CD14-positive monocyte (primary cell): Measurements from ENCODE around the gene LSMEM2. TPM values are rescaled to one million over a fixed set of nuclear protein-coding genes. Genes with fewer than 3 reads are reported as not detected.
A peak's percentile ranks its signal among the peaks of the same experiment; 100 is the strongest.

Experiments
- DNase-seq, 3 donors: peaks; one replicate each; pipeline ENCODE4 v3.0.0-alpha.2; 2011 to 2022
- H2AFZ ChIP-seq: 2 replicates; pipeline ENCODE4 v1.6.0; 2012; ENCODE audit warnings: mild to moderate bottlenecking, low read depth, low read length, inconsistent platforms; ENCODE audit not compliant: insufficient read depth, poor library complexity, severe bottlenecking
- H3K27ac ChIP-seq, 2 donors: 1 replicate in 1 of 2; 2 replicates in 1 of 2; pipeline ENCODE4 v1.5.1; 2012 to 2013; ENCODE audit warnings: low read length in 2 of 2, control low read depth in 1 of 2, inconsistent platforms in 1 of 2, low read depth in 1 of 2, mild to moderate bottlenecking in 1 of 2
- H3K27me3 ChIP-seq, 2 donors: one replicate each; pipeline versions ENCODE4 v1.6.0 to v1.6.1; 2011 to 2013; ENCODE audit warnings: low read length in 2 of 2; ENCODE audit not compliant: control insufficient read depth in 2 of 2, insufficient read depth in 2 of 2
- H3K36me3 ChIP-seq, 2 donors: replicated peaks in 1 of 2; 1 replicate in 1 of 2; 2 replicates in 1 of 2; pipeline versions ENCODE4 v1.5.1 to v1.6.1; 2012 to 2013; ENCODE audit warnings: low read length in 2 of 2, control low read depth in 1 of 2, inconsistent platforms in 1 of 2, mild to moderate bottlenecking in 1 of 2; ENCODE audit not compliant: insufficient read depth in 2 of 2, control insufficient read depth in 1 of 2
- H3K4me1 ChIP-seq, 2 donors: 1 replicate in 1 of 2; 2 replicates in 1 of 2; pipeline versions ENCODE4 v1.5.1 to v1.6.1; 2012 to 2013; ENCODE audit warnings: low read length in 2 of 2, control low read depth in 1 of 2, inconsistent platforms in 1 of 2, mild to moderate bottlenecking in 1 of 2, moderate library complexity in 1 of 2; ENCODE audit not compliant: insufficient read depth in 2 of 2, control insufficient read depth in 1 of 2
- H3K4me2 ChIP-seq: replicated peaks from 2 replicates; pipeline ENCODE3; 2012; ENCODE audit warnings: low read length, moderate library complexity, mild to moderate bottlenecking; ENCODE audit not compliant: poor library complexity, severe bottlenecking; ENCODE audit errors: extremely low read depth
- H3K4me3 ChIP-seq, 3 experiments: fragments of 200-600 bp in 1 of 3; sonication (generic) in 1 of 3; replicated peaks in 1 of 3; 1 replicate in 2 of 3; 2 replicates in 1 of 3; pipeline ENCODE4 v1.5.1; 2011 to 2013; ENCODE audit warnings: low read length in 3 of 3, mild to moderate bottlenecking in 3 of 3, control low read depth in 2 of 3, low read depth in 2 of 3, inconsistent platforms in 1 of 3, moderate library complexity in 1 of 3
- H3K79me2 ChIP-seq: 2 replicates; pipeline ENCODE4 v1.6.0; 2012; ENCODE audit warnings: mild to moderate bottlenecking, control low read depth, inconsistent platforms, low read length, moderate library complexity; ENCODE audit not compliant: insufficient read depth
- H3K9ac ChIP-seq: 2 replicates; pipeline ENCODE4 v1.6.0; 2017; ENCODE audit warnings: low read length, mild to moderate bottlenecking; ENCODE audit not compliant: insufficient read depth, poor library complexity, severe bottlenecking
- H3K9me3 ChIP-seq, 2 donors: replicated peaks in 1 of 2; 1 replicate in 1 of 2; 2 replicates in 1 of 2; pipeline versions ENCODE4 v1.5.1 to v1.6.1; 2012 to 2013; ENCODE audit warnings: low read length in 2 of 2, control low read depth in 1 of 2; ENCODE audit not compliant: control insufficient read depth in 1 of 2, insufficient read depth in 1 of 2
- H4K20me1 ChIP-seq: 2 replicates; pipeline ENCODE4 v1.6.0; 2012; ENCODE audit warnings: mild to moderate bottlenecking, low read length, control low read depth, moderate library complexity; ENCODE audit not compliant: insufficient read depth
- H3K27ac Mint-ChIP-seq, 7 donors: one replicate each; pipeline ENCODE4 v1.8.0; 2020; ENCODE audit warnings: mild to moderate bottlenecking in 7 of 7, mixed read lengths in 7 of 7, moderate library complexity in 6 of 7, inconsistent platforms in 2 of 7
- H3K27me3 Mint-ChIP-seq, 3 donors: one replicate each; pipeline ENCODE4 v1.8.0; 2021 to 2022; ENCODE audit warnings: low read depth in 3 of 3, mild to moderate bottlenecking in 3 of 3, mixed read lengths in 3 of 3, moderate library complexity in 3 of 3, inconsistent platforms in 1 of 3
- H3K36me3 Mint-ChIP-seq, 2 donors: one replicate each; pipeline ENCODE4 v1.8.0; 2020; ENCODE audit warnings: mixed read lengths in 2 of 2, inconsistent platforms in 1 of 2, mild to moderate bottlenecking in 1 of 2
- H3K4me1 Mint-ChIP-seq: one replicate; pipeline ENCODE4 v1.8.0; 2020; ENCODE audit warnings: mild to moderate bottlenecking, mixed read lengths
- H3K4me3 Mint-ChIP-seq, 2 donors: one replicate each; pipeline ENCODE4 v1.8.0; 2020; ENCODE audit warnings: mild to moderate bottlenecking in 2 of 2, mixed read lengths in 2 of 2, moderate library complexity in 1 of 2
- H3K9me3 Mint-ChIP-seq, 7 donors: one replicate each; pipeline ENCODE4 v1.8.0; 2020 to 2022; ENCODE audit warnings: mixed read lengths in 7 of 7, mild to moderate bottlenecking in 6 of 7, moderate library complexity in 6 of 7, inconsistent platforms in 2 of 7
- CTCF ChIP-seq: fragments of 200-600 bp; IDR thresholded peaks from one replicate; pipeline ENCODE4 v1.8.0; 2022; ENCODE audit warnings: antibody characterized with exemption, mild to moderate bottlenecking
- WGBS: methylation state at CpG from one replicate; pipeline ENCODE4 v1.1.5; 2013; ENCODE audit warnings: missing lambda C conversion rate; ENCODE audit not compliant: insufficient coverage; 5-methylcytosine and 5-hydroxymethylcytosine counted together
- intact Hi-C, 2 donors: fragments of 100-400 bp; cut with micrococcal nuclease; formaldehyde crosslinking; loops; one replicate each; pipeline versions ENCODE4 v1.15.0 to v1.15.1; 2023
- polyA plus RNA-seq, 3 donors: library from polyadenylated mRNA; depleted of rRNA in 1 of 3; unstranded in 2 of 3; stranded (reverse) in 1 of 3; fragments of 300-500 nt in 2 of 3; fragments of >200 nt in 1 of 3; fragmentation: Illumina TruSeq in 2 of 3; gene quantifications; 1 replicate in 2 of 3; 2 replicates in 1 of 3; pipeline ENCODE4 v1.2.3, GENCODE V29; 2012 to 2021

Gene LSMEM2
- polyA plus RNA-seq, 3 donors, result not detected

GRCh38 chr3:50255251-50255615 lies 23.7 kb upstream of the LSMEM2 start:
- Histone ChIP-seq H2AFZ (no peak overlapping the region), H3K4me1 (peaks cover 53 to 70% of the 10 kb centered on the region in 2 donors), H3K9ac (no peak overlapping the region), H4K20me1 (peaks cover 99% of the 10 kb centered on the region), H3K36me3 (peaks cover 79 to 94% of the 10 kb centered on the region in 2 donors), H3K4me2 (peak overlapping the region; percentile 38), H3K79me2 (peaks cover 72% of the 10 kb centered on the region), H3K9me3 (peaks cover 0 to 10% of the 10 kb centered on the region in 2 donors), H3K27ac (peak overlapping the region; percentile 87 to 100), H3K4me3 (peak overlapping the region in 1 of 3 experiments; percentile 15), H3K27me3 (no peaks in the 10 kb centered on the region)
- intact Hi-C loops, result no loop called here
- no peak for TF ChIP-seq CTCF
- peak overlapping the region; percentile 92 to 98 (median 95) for H3K27ac Mint-ChIP-seq
- peak overlapping the region in 1 of 2 donors; percentile 21 for H3K4me3 Mint-ChIP-seq
- H3K4me1 Mint-ChIP-seq, result peaks cover 48% of the 10 kb centered on the region
- WGBS, result 100% methylated on average over 8 of the region's 9 CpGs
- H3K27me3 Mint-ChIP-seq, result peaks cover 0 to 3% (median 0%) of the 10 kb centered on the region in 3 donors
- peaks cover 0 to 10% (median 4%) of the 10 kb centered on the region in 7 donors for H3K9me3 Mint-ChIP-seq
- H3K36me3 Mint-ChIP-seq, result peaks cover 75 to 91% of the 10 kb centered on the region in 2 donors
- DNase-seq, result no peak

- peaks cover 52% of the 10 kb centered on the region for H3K79me2 ChIP-seq
Observed at GRCh38 chr3:50256978-50257890, 21.7 kb upstream of the LSMEM2 start.

More at GRCh38 chr3:50256978-50257890, 21.7 kb upstream of the LSMEM2 start:
- Mint-ChIP-seq H3K27me3 (peaks cover 0 to 3% (median 0%) of the 10 kb centered on the region in 3 donors), H3K27ac (peak overlapping the region; percentile 70 to 95 (median 80)), H3K9me3 (peaks cover 0 to 10% (median 4%) of the 10 kb centered on the region in 7 donors), H3K36me3 (peaks cover 61 to 75% of the 10 kb centered on the region in 2 donors), H3K4me3 (no peak overlapping the region), H3K4me1 (peaks cover 35% of the 10 kb centered on the region)
- Histone ChIP-seq H2AFZ (no peak overlapping the region), H3K36me3 (peaks cover 63 to 74% of the 10 kb centered on the region in 2 donors), H3K27ac (peak overlapping the region; percentile 8 to 53), H3K4me1 (peaks cover 47 to 67% of the 10 kb centered on the region in 2 donors), H4K20me1 (peaks cover 96% of the 10 kb centered on the region), H3K4me2 (no peak overlapping the region), H3K9me3 (peaks cover 0 to 10% of the 10 kb centered on the region in 2 donors), H3K4me3 (no peak overlapping the region), H3K27me3 (no peaks in the 10 kb centered on the region), H3K9ac (no peak overlapping the region)
- TF ChIP-seq CTCF, result peak; percentile 51
- 97% methylated on average over 18 of the region's 20 CpGs for WGBS
- peak in 1 of 3 donors; percentile 33 for DNase-seq
- intact Hi-C loops, result no loop called here
